ENCODE measurements around the gene FAHD2B. TPM values are rescaled to one million over a fixed set of nuclear protein-coding genes. Genes with fewer than 3 reads are reported as not detected.
"Not testable (repeated sequence)": the region's sequence is repeated elsewhere in the genome, so short reads cannot be mapped to it uniquely, and the experiment has no call there.

FAHD2B gene
- total and polyA plus RNA-seq, 2 of the 4 experiments (the other 2 are of a cell fraction) = 5.7 to 7.9 TPM

- H3K23ac ChIP-seq (ENCODE audit: low read depth, low read length); CTCF ChIA-PET; H3K36me3 ChIP-seq (ENCODE audit: control insufficient read depth, insufficient read depth, low read length); dilution Hi-C loops (cut with HindIII; ENCODE audit: low sequenced_read_pairs, unreplicated experiment); H3K9ac ChIP-seq (ENCODE audit: low read depth, low read length); H2BK15ac ChIP-seq (ENCODE audit: low read depth, low read length); ATAC-seq (ENCODE audit: low read depth); H2BK120ac ChIP-seq (ENCODE audit: low read depth, low read length); H2BK5ac ChIP-seq (ENCODE audit: low read depth, low read length, poor library complexity, severe bottlenecking); POLR2A ChIA-PET (ENCODE audit: unreplicated experiment); H3K4me2 ChIP-seq (ENCODE audit: low read depth, low read length); H4K91ac ChIP-seq (ENCODE audit: insufficient read depth, low read depth, low read length); H3K4ac ChIP-seq (ENCODE audit: low read depth, low read length); H2AFZ ChIP-seq (replicated peaks; ENCODE audit: low read length, poor library complexity); H4K5ac ChIP-seq (ENCODE audit: low read depth, low read length); in situ Hi-C loops (cut with MboI; ENCODE audit: low sequenced_read_pairs); H2AK9ac ChIP-seq (replicated peaks; ENCODE audit: low read depth, low read length, poor library complexity); H3K79me1 ChIP-seq (ENCODE audit: low read depth in 1 of 2, low read length in 2 of 2); DNase-seq; intact Hi-C loops (cut with micrococcal nuclease); H3K27me3 ChIP-seq (ENCODE audit: control insufficient read depth, insufficient read depth, low read length); H3K14ac ChIP-seq (replicated peaks; ENCODE audit: low read depth, low read length); H3K9me3 ChIP-seq (ENCODE audit: control insufficient read depth, insufficient read depth, low read length); H3K9me1 ChIP-seq (ENCODE audit: insufficient read depth, low read length); H2AK5ac ChIP-seq (ENCODE audit: low read depth, low read length); H4K8ac ChIP-seq (ENCODE audit: low read depth in 2 of 2, low read length in 2 of 2); H3K27ac ChIP-seq (ENCODE audit: insufficient read depth, low read length); H4K20me1 ChIP-seq (ENCODE audit: insufficient read depth, low read length); H3K4me1 ChIP-seq (ENCODE audit: control insufficient read depth, insufficient read depth, low read length); BruUV-seq (replicated peaks); H3K18ac ChIP-seq (ENCODE audit: low read depth, low read length); H3K56ac ChIP-seq (ENCODE audit: extremely low read depth, insufficient read depth, low read length); H3K4me3 ChIP-seq (ENCODE audit: insufficient read depth, low read depth, low read length); H2BK20ac ChIP-seq (ENCODE audit: low read depth, low read length): not testable (repeated sequence)
- no CpG with 5 or more reads among the region's 10 CpGs for WGBS, 2 experiments (ENCODE audit: extremely low coverage in 2 of 2, insufficient read length in 1 of 2)
Measured at GRCh38 chr2:97080855-97081254, 13.8 kb downstream of the FAHD2B start.

- intact Hi-C loops (cut with micrococcal nuclease); H3K79me1 ChIP-seq (ENCODE audit: low read depth in 1 of 2, low read length in 2 of 2); dilution Hi-C loops (cut with HindIII; ENCODE audit: low sequenced_read_pairs, unreplicated experiment); H4K5ac ChIP-seq (ENCODE audit: low read depth, low read length); H2BK5ac ChIP-seq (ENCODE audit: low read depth, low read length, poor library complexity, severe bottlenecking); H3K4ac ChIP-seq (ENCODE audit: low read depth, low read length); H3K23ac ChIP-seq (ENCODE audit: low read depth, low read length); H2AFZ ChIP-seq (replicated peaks; ENCODE audit: low read length, poor library complexity); H4K91ac ChIP-seq (ENCODE audit: insufficient read depth, low read depth, low read length); H3K9ac ChIP-seq (ENCODE audit: low read depth, low read length); H2BK120ac ChIP-seq (ENCODE audit: low read depth, low read length); POLR2A ChIA-PET (ENCODE audit: unreplicated experiment); H3K4me3 ChIP-seq (ENCODE audit: insufficient read depth, low read depth, low read length); H4K20me1 ChIP-seq (ENCODE audit: insufficient read depth, low read length); CTCF ChIA-PET; H2BK20ac ChIP-seq (ENCODE audit: low read depth, low read length); BruUV-seq (replicated peaks); ATAC-seq (ENCODE audit: low read depth); H3K9me3 ChIP-seq (ENCODE audit: control insufficient read depth, insufficient read depth, low read length); H3K18ac ChIP-seq (ENCODE audit: low read depth, low read length); H3K4me2 ChIP-seq (ENCODE audit: low read depth, low read length); H2AK9ac ChIP-seq (replicated peaks; ENCODE audit: low read depth, low read length, poor library complexity); H2BK15ac ChIP-seq (ENCODE audit: low read depth, low read length); H2AK5ac ChIP-seq (ENCODE audit: low read depth, low read length); H4K8ac ChIP-seq (ENCODE audit: low read depth in 2 of 2, low read length in 2 of 2); H3K36me3 ChIP-seq (ENCODE audit: control insufficient read depth, insufficient read depth, low read length); H3K14ac ChIP-seq (replicated peaks; ENCODE audit: low read depth, low read length); in situ Hi-C loops (cut with MboI; ENCODE audit: low sequenced_read_pairs); H3K56ac ChIP-seq (ENCODE audit: extremely low read depth, insufficient read depth, low read length); H3K4me1 ChIP-seq (ENCODE audit: control insufficient read depth, insufficient read depth, low read length); H3K27me3 ChIP-seq (ENCODE audit: control insufficient read depth, insufficient read depth, low read length); H3K9me1 ChIP-seq (ENCODE audit: insufficient read depth, low read length); H3K27ac ChIP-seq (ENCODE audit: insufficient read depth, low read length); DNase-seq: not testable (repeated sequence)
- no CpG with 5 or more reads among the region's 8 CpGs for WGBS, 2 experiments (ENCODE audit: extremely low coverage in 2 of 2, insufficient read length in 1 of 2)
Measured at GRCh38 chr2:97077213-97077612, 17.5 kb downstream of the FAHD2B start.
